HCT116 (cell line): ENCODE results near the gene GARIN5A. TPM values are rescaled to one million over a fixed set of nuclear protein-coding genes. Genes with fewer than 3 reads are reported as not detected.

ENCODE experiments used
- ATAC-seq: fragments of 200-7000 bp; cut with Tn5 transposase; 2 replicates; pipeline ENCODE4 v1.9.1; 2020; ENCODE audit warnings: mild to moderate bottlenecking, moderate library complexity
- BruUV-seq: library from RNA; stranded (reverse); fragments of 400-500 nt; replicated peaks from 2 replicates; lab custom pipeline; 2021; lab: Mats Ljungman, UMichigan
- CTCF ChIA-PET: fragments of 300-600 bp; sonication (Branson Sonifier 250); formaldehyde crosslinking; loops from one replicate; lab custom pipeline; 2021; ENCODE audit warnings: antibody characterized with exemption; lab: Charles Lee
- POLR2A ChIA-PET: fragments of 300-600, 350-600 bp; sonication (Branson Sonifier 250); formaldehyde crosslinking; loops from one replicate; lab custom pipeline; 2021; ENCODE audit warnings: antibody characterized with exemption; lab: Charles Lee
- RAD21 ChIA-PET, 2 experiments: fragments of 300-600 bp; sonication (Branson Sonifier 250); formaldehyde crosslinking; loops; one replicate each; lab custom pipeline; 2023; ENCODE audit warnings: low total read pairs in 2 of 2; ENCODE audit not compliant: uncharacterized antibody in 2 of 2, unreplicated experiment in 2 of 2, low non-redundant PET in 1 of 2; lab: Charles Lee
- DNase-seq: peaks from one replicate; pipeline ENCODE4 v3.0.0-alpha.2; 2010; ENCODE audit warnings: low read depth, low spot score
- H2AFZ ChIP-seq: fragments of 200-600 bp; shearing (Covaris generic), sonication (generic); 2 replicates; pipeline ENCODE4 v1.6.1; 2017; ENCODE audit warnings: low read depth, mixed run types, mixed read lengths, antibody characterized with exemption, low read length; ENCODE audit not compliant: poor library complexity, severe bottlenecking
- H3K27ac ChIP-seq: 2 replicates; pipeline ENCODE4 v1.5.1; 2012; ENCODE audit warnings: low read depth, low read length
- H3K27me3 ChIP-seq: fragments of 200-600 bp; sonication (generic); 2 replicates; pipeline ENCODE4 v1.6.1; 2016; ENCODE audit warnings: mixed run types, low read length, mixed read lengths; ENCODE audit not compliant: insufficient read depth
- H3K36me3 ChIP-seq, 2 experiments: fragments of 200-500 bp in 1 of 2; fragments of 200-600 bp in 1 of 2; sonication (Bioruptor generic) in 1 of 2; sonication (generic) in 1 of 2; 2 replicates each; pipeline versions ENCODE4 v1.5.1 to v1.6.1; 2014 to 2016; ENCODE audit warnings: low read length in 2 of 2, inconsistent platforms in 1 of 2, mixed read lengths in 1 of 2, mixed run types in 1 of 2; ENCODE audit not compliant: insufficient read depth in 2 of 2, control insufficient read depth in 1 of 2
- H3K4me1 ChIP-seq, 2 experiments: fragments of 200-600 bp in 1 of 2; sonication (generic) in 1 of 2; 2 replicates each; pipeline versions ENCODE4 v1.5.1 to v1.6.1; 2012 to 2017; ENCODE audit warnings: low read length in 2 of 2, inconsistent platforms in 1 of 2, mild to moderate bottlenecking in 1 of 2, mixed read lengths in 1 of 2, mixed run types in 1 of 2, moderate library complexity in 1 of 2; ENCODE audit not compliant: insufficient read depth in 2 of 2, control insufficient read depth in 1 of 2
- H3K4me2 ChIP-seq: fragments of 200-600 bp; sonication (generic); 2 replicates; pipeline ENCODE4 v1.6.1; 2017; ENCODE audit warnings: mixed run types, low read length, mixed read lengths
- H3K4me3 ChIP-seq, 2 experiments: fragments of 200-600 bp in 1 of 2; sonication (generic) in 1 of 2; replicated peaks in 1 of 2; 2 replicates each; pipeline ENCODE4 v1.5.1; 2011 to 2016; ENCODE audit warnings: low read length in 2 of 2, control low read depth in 1 of 2, low read depth in 1 of 2, mild to moderate bottlenecking in 1 of 2, mixed read lengths in 1 of 2, mixed run types in 1 of 2
- H3K79me2 ChIP-seq: fragments of 200-600 bp; sonication (generic); 2 replicates; pipeline ENCODE4 v1.6.1; 2017; ENCODE audit warnings: mild to moderate bottlenecking, mixed run types, low read length, moderate library complexity, mixed read lengths; ENCODE audit not compliant: insufficient read depth
- H3K9ac ChIP-seq: fragments of 200-600 bp; sonication (generic); 2 replicates; pipeline ENCODE4 v1.6.1; 2016; ENCODE audit warnings: low read length, mixed read lengths
- H3K9me2 ChIP-seq: fragments of 200-600 bp; sonication (generic), shearing (Covaris generic); 2 replicates; pipeline ENCODE4 v1.6.1; 2017; ENCODE audit warnings: mixed run types, mild to moderate bottlenecking, moderate library complexity; ENCODE audit not compliant: insufficient read depth
- H3K9me3 ChIP-seq, 2 experiments: fragments of 200-500 bp in 1 of 2; fragments of 200-600 bp in 1 of 2; sonication (Bioruptor generic) in 1 of 2; sonication (generic) in 1 of 2; 2 replicates each; pipeline ENCODE4 v1.6.1; 2014 to 2017; ENCODE audit warnings: low read length in 2 of 2, mixed read lengths in 2 of 2, inconsistent platforms in 1 of 2, low read depth in 1 of 2, mild to moderate bottlenecking in 1 of 2, mixed run types in 1 of 2, moderate library complexity in 1 of 2; ENCODE audit not compliant: control insufficient read depth in 1 of 2, insufficient read depth in 1 of 2
- H4K20me1 ChIP-seq: fragments of 200-600 bp; sonication (generic), shearing (Covaris generic); 2 replicates; pipeline ENCODE4 v1.6.1; 2017; ENCODE audit warnings: mixed run types, mild to moderate bottlenecking, moderate library complexity; ENCODE audit not compliant: insufficient read depth
- ATF3 ChIP-seq: IDR thresholded peaks from 2 replicates; pipeline ENCODE4 v1.6.1; 2012
- CBX3 ChIP-seq: IDR thresholded peaks from 2 replicates; pipeline ENCODE4 v1.6.1; 2012; ENCODE audit warnings: low read depth
- CEBPB ChIP-seq: IDR thresholded peaks from 2 replicates; pipeline ENCODE4 v1.6.1; 2012; ENCODE audit warnings: low read depth
- CTCF ChIP-seq, 3 experiments: fragments of 200-600 bp in 1 of 3; sonication (generic) in 1 of 3; IDR thresholded peaks in 2 of 3; conservative IDR thresholded peaks in 1 of 3; 2 replicates each; pipeline ENCODE4 v1.5.1; 2012 to 2017; ENCODE audit warnings: low read depth in 2 of 3, low read length in 2 of 3, antibody characterized with exemption in 1 of 3, borderline replicate concordance in 1 of 3, control low read depth in 1 of 3, mild to moderate bottlenecking in 1 of 3, mixed read lengths in 1 of 3, mixed run types in 1 of 3, moderate library complexity in 1 of 3; ENCODE audit not compliant: insufficient read depth in 1 of 3
- EGR1 ChIP-seq: IDR thresholded peaks from 2 replicates; pipeline ENCODE4 v1.6.1; 2012; ENCODE audit warnings: low read depth
- ELF1 ChIP-seq: IDR thresholded peaks from 2 replicates; pipeline ENCODE4 v1.6.1; 2012; ENCODE audit warnings: low read depth, borderline replicate concordance
- FOSL1 ChIP-seq: IDR thresholded peaks from 2 replicates; pipeline ENCODE4 v1.6.1; 2012; ENCODE audit warnings: low read depth
- JUND ChIP-seq: IDR thresholded peaks from 2 replicates; pipeline ENCODE4 v1.6.1; 2012
- MAX ChIP-seq: IDR thresholded peaks from 2 replicates; pipeline ENCODE4 v1.6.1; 2012
- POLR2A ChIP-seq: IDR thresholded peaks from 2 replicates; pipeline ENCODE4 v1.7.0; 2011; ENCODE audit warnings: borderline replicate concordance; ENCODE audit not compliant: insufficient read depth, insufficient read length; ENCODE audit errors: extremely low read depth
- POLR2AphosphoS5 ChIP-seq: IDR thresholded peaks from 2 replicates; pipeline ENCODE4 v1.6.1; 2011; ENCODE audit warnings: mild to moderate bottlenecking, low read depth, low read length, moderate library complexity
- RAD21 ChIP-seq: IDR thresholded peaks from 2 replicates; pipeline ENCODE4 v1.6.1; 2012; ENCODE audit warnings: low read depth, mild to moderate bottlenecking
- REST ChIP-seq: IDR thresholded peaks from 2 replicates; pipeline ENCODE4 v1.6.1; 2012; ENCODE audit warnings: low read depth
- SP1 ChIP-seq: IDR thresholded peaks from 2 replicates; pipeline ENCODE4 v1.6.1; 2012; ENCODE audit warnings: low read depth
- SRF ChIP-seq: IDR thresholded peaks from 2 replicates; pipeline ENCODE4 v1.6.1; 2012; ENCODE audit warnings: low read depth
- TCF7L2 ChIP-seq: IDR thresholded peaks from 2 replicates; pipeline ENCODE4 v1.7.0; 2011; ENCODE audit warnings: borderline replicate concordance, inconsistent platforms; ENCODE audit not compliant: insufficient read depth, insufficient read length; ENCODE audit errors: extremely low read depth
- YY1 ChIP-seq: IDR thresholded peaks from 2 replicates; pipeline ENCODE4 v1.6.1; 2011; ENCODE audit warnings: low read length, low read depth, moderate library complexity, mild to moderate bottlenecking; ENCODE audit not compliant: insufficient replicate concordance; ENCODE audit errors: extremely low read depth
- ZBTB33 ChIP-seq: IDR thresholded peaks from 2 replicates; pipeline ENCODE4 v1.6.1; 2011; ENCODE audit warnings: mild to moderate bottlenecking, low read length, moderate library complexity; ENCODE audit not compliant: insufficient replicate concordance; ENCODE audit errors: extremely low read depth
- ZFX ChIP-seq: fragments of 450-650 bp; IDR thresholded peaks from 2 replicates; pipeline ENCODE4 v1.6.1; 2017
- ZNF274 ChIP-seq: fragments of 200-500 bp; sonication (Bioruptor generic); IDR thresholded peaks from 2 replicates; pipeline ENCODE4 v1.6.1; 2014; ENCODE audit warnings: mild to moderate bottlenecking, low read depth, low read length, inconsistent platforms
- intact Hi-C: fragments of 100-400 bp; cut with micrococcal nuclease; formaldehyde crosslinking; loops from 2 replicates; pipeline ENCODE4 v1.10.0; 2022
- total RNA-seq: library from RNA; stranded (reverse); gene quantifications from one replicate; pipeline ENCODE4 v1.2.1, GENCODE V29; 2021; ENCODE audit not compliant: unreplicated experiment

Gene GARIN5A
- total RNA-seq, 1 experiment from 2014 or later, result 12.2 TPM

GRCh38 chr19:50465000-50465399, 11.6 kb downstream of the GARIN5A start:
- Histone ChIP-seq H3K36me3 (no peaks in the 10 kb centered on the region), H3K4me1 (peaks cover 19 to 44% of the 10 kb centered on the region in 2 experiments), H2AFZ (no peak overlapping the region), H3K4me2 (no peak overlapping the region), H3K27me3 (no peaks in the 10 kb centered on the region), H3K9ac (no peak overlapping the region), H4K20me1 (no peaks in the 10 kb centered on the region), H3K9me2 (no peaks in the 10 kb centered on the region), H3K9me3 (no peaks in the 10 kb centered on the region), H3K4me3 (no peak overlapping the region), H3K27ac (no peak overlapping the region), H3K79me2 (no peaks in the 10 kb centered on the region)
- intact Hi-C loops, result no loop called here
- no peak for ATAC-seq
- BruUV-seq, result no TSS peak
- CTCF ChIA-PET, result interaction anchor here (0.6 to 1.7 kb wide), 3 partner anchors 10 to 104 kb away, joined by 3 to 6 read pairs (median 3); no protein-coding TSS in a partner anchor
- no peak for DNase-seq
- TF ChIP-seq SP1, result no peak
- no peak for TF ChIP-seq POLR2AphosphoS5
- no peak for TF ChIP-seq ZNF274
- no peak for TF ChIP-seq CTCF (IDR thresholded peaks at IDR 0.05 in 2 of 3, conservative IDR thresholded peaks at IDR 0.05 in 1 of 3; ENCODE audit: borderline replicate concordance in 1 of 3, insufficient read depth in 1 of 3, low read depth in 2 of 3, low read length in 2 of 3)
- no peak for TF ChIP-seq ZBTB33
- TF ChIP-seq CBX3, result no peak
- no peak for TF ChIP-seq RAD21
- TF ChIP-seq ZFX, result no peak
- TF ChIP-seq CEBPB, result no peak
- no peak for TF ChIP-seq FOSL1
- TF ChIP-seq TCF7L2, result no peak
- TF ChIP-seq SRF, result no peak
- no peak for TF ChIP-seq MAX
- no peak for TF ChIP-seq ELF1
- no peak for TF ChIP-seq YY1
- no peak for TF ChIP-seq REST
- TF ChIP-seq POLR2A, result no peak
- no peak for TF ChIP-seq EGR1
- no peak for TF ChIP-seq JUND
- TF ChIP-seq ATF3, result no peak
- POLR2A ChIA-PET, result no interaction called here
- RAD21 ChIA-PET, result no interaction called here
